Liver (tissue), 3 donors: ENCODE data around the gene SFPQ.
"Not testable (repeated sequence)": the region's sequence is repeated elsewhere in the genome, so short reads cannot be mapped to it uniquely, and the experiment has no call there.

Source experiments
- ATF3 ChIP-seq: IDR thresholded peaks from 2 replicates; pipeline ENCODE4 v1.6.1; 2016; ENCODE audit warnings: antibody characterized with exemption
- CTCF ChIP-seq: fragments of 150-350 bp; IDR thresholded peaks from 2 replicates; pipeline ENCODE4 v1.5.1; 2017; ENCODE audit warnings: improper control_type of control experiment, low read depth, low read length; ENCODE audit not compliant: missing input control
- EGR1 ChIP-seq, 2 donors: IDR thresholded peaks; 2 replicates each; pipeline ENCODE4 v1.6.1; 2016 to 2018; ENCODE audit warnings: antibody characterized with exemption in 2 of 2, low read depth in 2 of 2
- FOXA2 ChIP-seq: IDR thresholded peaks from 2 replicates; pipeline ENCODE4 v1.6.1; 2016; ENCODE audit warnings: antibody characterized with exemption
- GABPA ChIP-seq, 2 donors: IDR thresholded peaks in 1 of 2; conservative IDR thresholded peaks in 1 of 2; 2 replicates each; pipeline ENCODE4 v1.6.1; 2016; ENCODE audit warnings: antibody characterized with exemption in 2 of 2, mild to moderate bottlenecking in 1 of 2, moderate library complexity in 1 of 2
- HNF4A ChIP-seq, 2 donors: conservative IDR thresholded peaks; 2 replicates each; pipeline ENCODE4 v1.6.1; 2016; ENCODE audit warnings: antibody characterized with exemption in 2 of 2, mild to moderate bottlenecking in 2 of 2
- JUND ChIP-seq, 2 donors: IDR thresholded peaks; 2 replicates each; pipeline ENCODE4 v1.6.1; 2016; ENCODE audit warnings: antibody characterized with exemption in 2 of 2
- MAX ChIP-seq: IDR thresholded peaks from 2 replicates; pipeline ENCODE4 v1.6.1; 2016; ENCODE audit warnings: antibody characterized with exemption
- RAD21 ChIP-seq, 2 donors: IDR thresholded peaks; 2 replicates each; pipeline ENCODE4 v1.6.1; 2016; ENCODE audit warnings: antibody characterized with exemption in 2 of 2, mild to moderate bottlenecking in 2 of 2
- REST ChIP-seq: IDR thresholded peaks from 2 replicates; pipeline ENCODE4 v1.6.1; 2016; ENCODE audit warnings: antibody characterized with exemption, mild to moderate bottlenecking
- SP1 ChIP-seq: IDR thresholded peaks from 2 replicates; pipeline ENCODE4 v1.6.1; 2018; ENCODE audit warnings: antibody characterized with exemption, mild to moderate bottlenecking
- TAF1 ChIP-seq: conservative IDR thresholded peaks from 2 replicates; pipeline ENCODE4 v1.6.1; 2016; ENCODE audit warnings: antibody characterized with exemption, mild to moderate bottlenecking
- YY1 ChIP-seq: IDR thresholded peaks from 2 replicates; pipeline ENCODE4 v1.6.1; 2016; ENCODE audit warnings: antibody characterized with exemption, mild to moderate bottlenecking
- donor health status: healthy.
- donor health status: healthy.

DNA sequence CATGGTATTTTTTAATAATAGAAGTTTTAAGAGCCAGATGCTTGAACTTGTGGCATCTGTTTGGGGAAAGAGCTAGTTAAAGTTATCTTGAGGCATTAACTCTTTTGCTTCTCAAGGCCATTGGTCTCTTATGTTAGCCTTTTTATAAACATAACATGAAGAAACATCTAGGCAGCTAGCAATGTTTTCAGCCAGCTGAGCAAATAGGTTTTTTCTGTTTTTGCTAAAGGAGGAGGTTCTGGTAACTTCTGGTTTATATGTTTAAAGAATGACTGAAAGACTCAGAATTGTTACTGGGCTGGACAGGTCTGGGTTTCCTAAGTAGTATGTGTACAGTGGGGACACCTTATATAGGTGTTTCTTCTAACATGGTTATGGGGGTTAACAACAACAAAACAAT is 50.7 kb downstream of the SFPQ start:
- TF ChIP-seq CTCF; REST; YY1; RAD21 (IDR thresholded peaks at IDR 0.05); TAF1; ATF3; EGR1 (IDR thresholded peaks at IDR 0.05; ENCODE audit: low read depth in 2 of 2); SP1; GABPA (IDR thresholded peaks at IDR 0.05 in 1 of 2, conservative IDR thresholded peaks at IDR 0.05 in 1 of 2); FOXA2; MAX; JUND (IDR thresholded peaks at IDR 0.05); HNF4A (conservative IDR thresholded peaks at IDR 0.05): not testable (repeated sequence)
